HG03045 (cell line): ENCODE data around the gene PAGR1.

Experiments
- ATAC-seq: cut with Tn5 transposase; IDR thresholded peaks from one replicate; pipeline ENCODE4 v1.9.1; 2021; ENCODE audit warnings: mild to moderate bottlenecking, moderate library complexity; ENCODE audit not compliant: unreplicated experiment

Gene PAGR1

DNA sequence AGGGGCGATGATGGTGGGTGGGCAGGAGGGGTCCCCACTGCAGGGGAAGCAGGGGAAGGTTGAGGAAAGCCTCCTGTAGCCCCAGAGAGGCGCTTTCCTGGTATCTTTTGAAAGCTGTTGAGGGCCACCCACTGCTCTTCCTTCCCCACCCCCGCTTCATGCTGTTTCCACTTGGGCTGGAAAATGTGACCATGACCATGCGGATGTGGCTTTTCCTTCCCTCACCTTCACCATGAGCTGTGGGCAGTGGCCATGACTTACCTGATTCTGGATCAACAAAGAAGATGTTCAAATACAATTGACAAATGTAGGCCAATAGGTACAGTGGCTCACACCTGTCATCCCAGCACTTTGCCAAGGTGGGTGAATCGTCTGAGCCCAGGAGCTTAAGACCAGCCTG is 18.1 kb downstream of the PAGR1 start:
- no peak for ATAC-seq

DNA sequence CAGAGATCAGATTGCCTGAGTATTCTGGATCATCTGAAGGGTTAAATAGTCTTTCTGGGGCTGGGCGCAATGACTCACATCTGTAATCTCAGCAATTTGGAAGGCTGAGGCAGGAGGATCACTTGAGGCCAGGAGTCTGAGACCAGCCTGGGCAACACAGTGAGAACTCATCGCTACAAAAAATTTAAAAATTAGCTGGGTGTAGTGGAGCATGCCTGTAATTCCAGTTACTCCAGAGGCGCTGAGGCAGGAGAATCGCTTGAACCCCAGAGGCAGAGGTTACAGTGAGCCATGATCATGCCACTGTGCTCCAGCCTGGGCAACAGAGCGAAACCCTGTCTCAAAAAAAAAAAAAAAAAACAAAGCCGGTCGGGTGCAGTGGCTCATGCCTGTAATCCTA is 20.0 kb downstream of the PAGR1 start:
- no peak for ATAC-seq

DNA sequence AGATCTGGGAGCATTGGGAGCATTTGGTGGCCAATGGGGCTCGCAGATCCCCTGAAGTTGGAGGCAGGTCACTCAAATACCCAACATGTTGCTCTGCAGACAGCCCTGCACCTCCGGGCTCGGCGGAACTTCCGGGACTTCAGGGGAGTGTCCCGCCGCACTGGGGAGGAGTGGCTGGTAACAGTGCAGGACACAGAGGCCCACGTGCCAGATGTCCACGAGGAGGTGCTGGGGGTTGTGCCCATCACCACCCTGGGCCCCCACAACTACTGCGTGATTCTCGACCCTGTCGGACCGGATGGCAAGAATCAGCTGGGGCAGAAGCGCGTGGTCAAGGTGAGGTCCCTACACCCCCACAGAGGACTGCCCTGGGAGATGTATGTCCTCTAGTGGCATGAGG is 20.7 kb downstream of the PAGR1 start:
- no peak for ATAC-seq

DNA sequence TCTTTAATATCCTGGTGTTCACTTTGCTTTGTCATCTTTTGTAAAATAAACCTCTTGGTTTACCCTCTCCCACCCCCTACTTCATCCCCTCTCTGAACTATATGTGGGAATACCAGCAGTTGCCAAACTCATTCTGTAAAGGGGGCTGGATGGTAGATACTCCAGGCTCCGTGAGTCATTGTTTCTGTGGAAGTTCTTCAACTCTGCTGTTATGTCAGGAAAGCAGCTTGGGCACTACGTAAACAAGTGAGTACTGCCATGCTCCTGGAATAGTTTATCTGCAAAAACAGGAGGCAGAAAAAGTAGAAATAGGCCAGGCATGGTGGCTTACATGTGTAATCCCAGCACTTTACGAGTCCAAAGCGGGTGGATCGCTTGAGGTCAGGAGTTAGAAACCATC is 21.9 kb downstream of the PAGR1 start:
- no peak for ATAC-seq

DNA sequence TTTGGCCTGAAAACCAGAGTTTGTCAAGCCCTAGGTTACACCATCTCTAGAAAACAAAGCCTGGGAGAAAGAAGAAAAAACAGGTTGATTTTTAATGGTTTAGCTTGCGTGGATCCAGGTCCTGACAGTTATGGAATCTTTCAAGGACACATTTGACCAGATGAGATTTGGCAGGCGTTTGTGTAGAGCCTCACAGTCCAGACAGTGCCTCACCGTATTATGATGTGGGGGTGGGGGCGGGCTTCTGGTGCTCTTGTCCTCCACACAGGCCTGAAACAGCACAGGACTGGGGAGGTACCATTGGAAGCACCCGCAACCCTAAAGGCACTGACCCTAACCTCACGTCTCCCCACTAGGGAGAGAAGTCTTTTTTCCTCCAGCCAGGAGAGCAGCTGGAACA is 23.9 kb downstream of the PAGR1 start:
- ATAC-seq, result no peak

DNA sequence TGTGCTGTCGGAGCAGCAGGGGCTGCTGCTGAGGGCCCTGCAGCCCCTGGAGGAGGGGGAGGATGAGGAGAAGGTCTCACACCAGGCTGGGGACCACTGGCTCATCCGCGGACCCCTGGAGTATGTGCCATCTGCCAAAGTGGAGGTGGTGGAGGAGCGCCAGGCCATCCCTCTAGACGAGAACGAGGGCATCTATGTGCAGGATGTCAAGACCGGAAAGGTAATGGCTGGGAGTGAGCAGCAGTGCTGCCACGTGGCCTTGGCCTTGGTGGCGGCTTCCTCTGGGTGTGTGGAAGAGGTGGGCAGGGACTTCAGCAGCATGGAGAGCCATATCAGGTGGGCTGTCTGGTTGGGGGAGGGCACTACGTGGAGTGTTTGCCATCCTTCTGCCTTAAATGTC is 24.3 kb downstream of the PAGR1 start:
- no peak for ATAC-seq

DNA sequence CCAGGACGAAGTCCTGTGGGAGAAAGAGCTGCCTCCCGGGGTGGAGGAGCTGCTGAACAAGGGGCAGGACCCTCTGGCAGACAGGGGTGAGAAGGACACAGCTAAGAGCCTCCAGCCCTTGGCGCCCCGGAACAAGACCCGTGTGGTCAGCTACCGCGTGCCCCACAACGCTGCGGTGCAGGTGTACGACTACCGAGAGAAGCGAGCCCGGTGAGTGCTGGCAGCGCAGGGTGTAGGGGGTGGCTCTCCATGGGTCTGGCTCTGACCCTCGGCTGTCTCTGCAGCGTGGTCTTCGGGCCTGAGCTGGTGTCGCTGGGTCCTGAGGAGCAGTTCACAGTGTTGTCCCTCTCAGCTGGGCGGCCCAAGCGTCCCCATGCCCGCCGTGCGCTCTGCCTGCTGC is 25.7 kb downstream of the PAGR1 start:
- ATAC-seq, result no peak

DNA sequence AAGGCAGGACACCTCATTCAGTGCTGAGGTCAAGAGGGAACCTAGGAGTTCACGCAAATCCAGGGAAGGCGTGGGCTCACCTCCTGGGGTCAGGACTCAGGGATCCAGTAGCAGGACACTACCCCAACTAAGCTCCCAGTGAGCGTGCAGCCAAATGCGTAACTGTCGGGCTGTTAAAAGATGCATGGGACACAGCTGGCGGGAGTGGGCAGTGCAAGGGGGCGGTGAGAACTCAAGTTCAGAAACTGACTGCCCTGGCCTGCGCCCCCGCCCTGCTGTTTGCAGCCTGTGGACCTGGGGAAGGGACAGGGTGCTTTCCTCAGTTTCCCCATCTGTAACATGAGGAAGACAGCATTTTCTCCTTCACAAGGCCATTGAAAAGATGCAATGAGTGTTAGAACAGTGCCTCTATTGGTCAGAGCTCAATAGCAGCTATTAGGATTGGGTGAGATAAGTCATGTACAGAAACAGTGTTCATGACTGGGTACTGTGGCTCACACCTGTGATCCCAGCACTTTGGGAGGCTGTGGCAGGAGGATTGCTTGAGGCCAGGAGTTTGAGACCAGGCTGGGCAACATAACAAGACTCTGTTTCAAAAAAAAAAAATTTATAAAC is 26.9 kb downstream of the PAGR1 start:
- ATAC-seq, result no peak

DNA sequence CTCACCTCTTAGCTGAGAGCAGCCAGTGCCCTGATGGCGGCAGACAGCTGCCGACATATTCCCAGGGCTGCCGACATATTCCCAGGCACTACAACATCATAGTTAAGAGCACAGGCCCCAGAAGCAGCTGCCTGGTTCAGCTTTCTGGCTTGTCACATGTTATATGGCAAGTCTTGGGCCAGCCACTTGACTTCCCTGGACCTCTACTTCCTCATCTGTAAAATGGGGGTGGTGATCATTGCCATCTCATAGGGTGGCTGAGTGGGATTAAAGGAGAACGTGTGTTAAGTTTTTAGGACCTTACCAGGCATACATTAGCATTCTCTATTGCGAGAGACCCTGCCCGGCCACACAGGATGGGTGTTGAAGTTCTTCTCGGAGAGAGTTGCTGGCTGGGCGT is 28.0 kb downstream of the PAGR1 start:
- ATAC-seq, result no peak

DNA sequence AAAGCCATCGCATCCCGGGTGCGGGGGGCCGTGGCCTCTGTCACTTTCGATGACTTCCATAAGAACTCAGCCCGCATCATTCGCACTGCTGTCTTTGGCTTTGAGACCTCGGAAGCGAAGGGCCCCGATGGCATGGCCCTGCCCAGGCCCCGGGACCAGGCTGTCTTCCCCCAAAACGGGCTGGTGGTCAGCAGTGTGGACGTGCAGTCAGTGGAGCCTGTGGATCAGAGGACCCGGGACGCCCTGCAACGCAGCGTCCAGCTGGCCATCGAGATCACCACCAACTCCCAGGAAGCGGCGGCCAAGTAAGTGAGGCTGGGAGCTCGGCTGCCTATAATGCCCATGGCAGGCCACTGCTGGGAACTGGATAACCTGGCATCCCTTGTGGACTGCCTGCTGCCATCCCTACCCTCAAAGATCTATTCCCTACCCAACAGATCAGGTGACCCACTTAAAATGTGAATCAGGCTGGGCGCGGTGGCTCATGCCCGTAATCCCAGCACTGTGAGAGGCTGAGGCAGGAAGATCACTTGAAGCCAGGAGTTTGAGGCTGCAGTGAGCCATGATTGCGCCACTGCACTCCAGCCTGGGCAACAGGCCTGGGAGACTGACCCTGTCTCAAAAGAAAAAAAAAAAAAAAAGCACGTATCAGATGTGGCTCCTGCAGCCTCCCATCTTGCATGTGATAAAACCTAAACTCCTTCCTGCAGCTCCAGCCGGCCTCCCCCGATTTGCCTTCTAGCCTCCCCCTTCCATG is 28.8 kb downstream of the PAGR1 start:
- ATAC-seq, result no peak

DNA sequence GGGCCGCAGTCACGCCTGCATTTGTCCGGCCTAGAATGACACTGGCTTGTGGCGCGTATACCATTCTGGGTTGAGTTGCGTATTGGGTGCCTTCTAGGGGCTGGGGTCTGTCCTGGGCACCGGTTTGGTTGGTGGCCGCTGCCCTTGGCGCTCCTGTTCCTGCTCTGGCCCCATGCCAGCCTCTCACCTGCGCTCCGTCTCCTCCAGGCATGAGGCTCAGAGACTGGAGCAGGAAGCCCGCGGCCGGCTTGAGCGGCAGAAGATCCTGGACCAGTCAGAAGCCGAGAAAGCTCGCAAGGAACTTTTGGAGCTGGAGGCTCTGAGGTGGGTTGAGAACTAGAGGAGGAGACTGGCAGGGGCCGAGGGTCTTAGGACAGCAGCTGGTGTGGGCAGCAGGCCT is 29.7 kb downstream of the PAGR1 start:
- ATAC-seq, result no peak

DNA sequence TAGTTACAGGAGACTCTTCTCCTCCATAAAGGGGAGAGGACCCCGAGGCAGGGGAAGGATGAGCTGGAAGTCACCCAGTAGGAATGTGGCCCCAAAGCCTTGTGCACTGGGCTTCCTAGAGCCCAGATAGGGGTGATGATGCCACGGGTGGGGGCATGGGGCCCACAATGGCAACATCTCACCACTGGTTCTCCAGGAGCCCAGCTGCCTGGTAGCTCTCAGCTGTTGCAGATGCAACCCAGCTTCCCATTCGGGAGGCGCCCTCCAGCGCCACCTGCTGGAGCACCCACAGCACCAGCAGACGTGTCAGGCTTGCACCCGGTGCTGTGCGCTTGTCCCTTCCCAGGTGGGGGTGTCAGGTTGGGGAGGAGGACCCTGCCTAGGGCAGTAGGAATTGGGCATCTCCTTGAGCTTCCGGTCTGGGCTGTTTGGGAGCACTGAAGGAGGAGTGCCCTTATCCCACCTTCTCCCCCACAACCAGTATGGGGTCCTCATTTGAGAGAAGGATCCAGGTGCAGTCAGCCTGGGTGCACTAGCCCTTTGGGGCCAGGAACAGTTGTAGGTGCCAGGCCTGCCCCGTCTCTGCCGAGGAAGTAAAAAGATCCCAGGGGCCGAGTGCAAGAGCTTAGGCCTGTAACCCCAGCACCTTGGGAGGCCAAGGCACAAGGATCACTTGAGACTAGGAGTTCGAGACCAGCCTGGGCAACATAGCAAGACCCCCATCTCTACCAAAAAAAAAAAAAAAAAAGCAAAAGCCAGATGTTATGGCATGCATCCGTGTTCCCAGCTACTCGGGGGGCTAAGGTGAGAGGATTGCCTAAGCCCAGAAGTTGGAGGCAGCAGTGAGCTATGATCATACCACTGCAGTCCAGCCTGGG is 32.7 kb downstream of the PAGR1 start:
- ATAC-seq, result no peak

DNA sequence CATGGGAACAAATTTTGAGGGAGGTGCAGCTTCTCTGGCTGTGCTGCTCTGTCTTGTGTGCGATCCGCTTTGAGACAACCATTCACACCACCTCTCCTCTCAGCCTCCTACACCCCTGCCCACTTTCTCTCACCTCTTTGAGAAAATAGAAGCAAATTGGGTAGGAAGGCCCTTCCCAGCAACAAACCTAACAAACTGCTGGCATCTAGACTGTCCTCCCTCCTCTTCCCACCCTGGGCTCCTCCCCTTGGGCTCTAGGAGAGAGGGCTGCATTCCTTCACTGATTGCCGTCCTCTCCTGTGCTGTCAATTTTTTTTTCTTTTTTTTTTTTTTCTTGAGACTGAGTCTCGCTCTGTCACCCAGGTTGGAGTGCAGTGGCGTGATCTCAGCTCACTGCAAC is 33.6 kb downstream of the PAGR1 start:
- ATAC-seq, result no peak

DNA sequence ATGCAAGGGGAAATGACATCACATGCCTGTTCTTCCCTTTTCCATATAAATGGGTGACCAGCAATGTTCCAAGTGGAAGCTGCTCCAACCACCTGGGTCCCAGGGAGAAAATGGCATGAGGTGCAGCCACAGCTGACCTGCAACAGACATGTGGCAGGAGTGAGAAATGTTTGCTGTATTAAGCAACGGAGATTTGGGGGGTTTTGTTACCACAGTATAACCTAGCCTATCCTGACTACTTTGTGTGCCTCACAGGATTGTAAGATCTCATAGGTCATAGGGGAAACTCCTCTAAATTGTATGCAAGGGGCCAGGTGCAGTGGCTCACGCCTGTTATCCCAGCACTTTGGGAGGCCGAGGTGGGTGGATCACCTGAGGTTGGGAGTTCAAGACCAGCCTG is 35.0 kb downstream of the PAGR1 start:
- no peak for ATAC-seq

DNA sequence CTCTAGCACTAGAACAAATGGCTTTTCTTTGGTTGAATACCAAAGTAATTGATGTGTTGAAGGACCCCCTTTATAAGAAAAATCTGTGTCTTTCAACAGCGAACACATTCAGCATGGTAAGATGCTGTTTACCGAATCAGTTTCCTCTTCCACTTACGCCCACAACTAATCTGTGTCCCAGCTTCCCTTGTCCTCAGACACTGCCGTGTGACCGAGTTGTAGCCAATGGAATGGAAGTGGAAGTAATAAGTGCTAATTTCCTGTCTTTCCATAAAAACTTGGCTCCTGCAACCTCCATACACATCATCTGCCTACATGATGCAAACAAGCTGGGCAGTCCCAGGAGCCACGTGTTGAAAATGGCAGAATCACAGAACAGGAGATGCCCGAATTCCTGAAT is 36.7 kb downstream of the PAGR1 start:
- ATAC-seq, result no peak

DNA sequence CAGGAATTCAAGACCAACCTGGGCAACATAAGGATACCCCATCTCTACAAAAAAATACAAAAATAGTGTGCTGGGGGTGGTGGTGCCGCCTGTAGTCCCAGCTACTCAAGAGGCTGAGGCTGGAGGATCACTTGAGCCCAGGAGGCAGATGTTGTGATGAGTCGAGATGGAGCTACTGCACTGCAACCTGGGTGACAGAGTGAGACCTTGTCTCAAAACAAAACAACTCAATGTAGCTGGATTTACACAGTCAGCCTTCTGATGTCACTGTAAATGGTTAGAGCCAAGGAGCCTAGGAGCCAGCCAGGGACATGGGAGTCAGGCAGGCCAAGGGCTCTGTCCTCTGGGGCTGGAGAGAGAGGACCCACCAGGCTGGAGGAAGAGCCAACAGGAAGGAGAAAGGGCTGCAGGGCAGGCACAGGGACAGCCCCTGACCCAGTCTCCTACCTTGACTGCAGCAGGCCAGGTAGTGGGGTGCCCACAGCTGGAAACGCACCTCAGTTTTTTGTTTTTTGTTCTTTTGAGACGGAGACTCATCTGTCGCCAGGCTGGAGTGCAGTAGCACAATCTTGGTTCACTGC is 38.7 kb downstream of the PAGR1 start:
- ATAC-seq, result no peak

DNA sequence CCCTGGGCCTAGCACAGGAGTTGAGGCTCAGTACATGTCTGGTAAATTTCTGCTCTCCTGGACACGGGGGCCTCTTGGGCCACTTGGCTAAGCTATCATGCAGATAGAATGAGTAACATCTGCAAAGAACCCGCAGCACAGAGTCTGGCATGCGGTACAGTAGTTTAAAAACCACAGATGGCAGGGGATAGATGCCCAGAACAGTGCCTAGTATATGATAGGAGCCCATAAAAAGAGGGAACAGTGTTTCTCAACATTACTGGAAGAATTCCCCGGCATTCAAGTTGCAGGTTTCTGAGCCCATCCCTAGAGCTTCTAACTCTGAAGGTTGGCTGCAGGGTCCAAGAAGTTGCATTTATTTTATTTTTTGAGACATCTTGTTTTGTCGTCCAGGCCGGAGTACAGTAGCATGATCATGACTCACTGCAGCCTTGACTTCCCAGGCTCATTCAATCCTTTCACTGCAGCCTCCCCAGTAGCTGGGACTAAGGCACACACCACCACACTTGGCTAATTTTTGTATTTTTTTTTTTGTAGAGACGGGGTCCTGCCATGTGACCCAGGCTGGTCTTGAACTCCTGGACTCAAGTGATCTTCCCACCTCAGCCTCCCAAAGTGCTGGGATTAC is 41.3 kb downstream of the PAGR1 start:
- no peak for ATAC-seq

DNA sequence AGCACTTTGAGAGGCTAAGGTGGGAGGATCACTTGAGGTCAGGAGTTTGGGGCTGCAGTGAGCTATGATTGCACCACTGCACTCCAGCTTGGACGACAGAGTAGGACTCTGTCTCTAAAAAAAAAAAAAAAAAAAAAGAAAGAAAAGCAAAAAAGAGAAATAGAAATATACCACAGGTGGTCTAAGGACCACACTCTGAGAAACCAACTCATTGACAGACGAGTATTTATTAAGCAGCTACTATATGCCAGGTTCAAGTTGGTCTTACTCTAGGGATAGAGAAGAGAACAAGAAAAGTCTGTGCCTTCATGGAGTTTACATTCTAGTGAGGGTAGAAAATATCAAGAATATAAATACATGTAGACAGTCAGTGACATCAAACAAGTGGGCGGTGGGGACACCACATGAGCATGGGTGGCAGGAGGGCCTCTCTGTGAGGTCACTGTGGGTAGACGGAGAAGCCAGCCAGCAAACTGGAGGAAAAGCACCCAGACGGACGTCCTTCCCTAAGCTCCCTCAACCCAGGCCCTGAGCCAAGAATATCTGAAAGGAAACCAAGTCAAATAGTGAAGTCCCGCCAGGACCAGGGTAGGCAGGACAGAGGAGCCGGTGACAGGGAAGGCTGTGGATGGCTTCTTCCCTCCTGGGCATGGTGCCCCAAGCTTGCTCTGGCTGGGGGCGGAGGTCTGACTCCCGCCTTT is 42.3 kb downstream of the PAGR1 start:
- ATAC-seq, result no peak

DNA sequence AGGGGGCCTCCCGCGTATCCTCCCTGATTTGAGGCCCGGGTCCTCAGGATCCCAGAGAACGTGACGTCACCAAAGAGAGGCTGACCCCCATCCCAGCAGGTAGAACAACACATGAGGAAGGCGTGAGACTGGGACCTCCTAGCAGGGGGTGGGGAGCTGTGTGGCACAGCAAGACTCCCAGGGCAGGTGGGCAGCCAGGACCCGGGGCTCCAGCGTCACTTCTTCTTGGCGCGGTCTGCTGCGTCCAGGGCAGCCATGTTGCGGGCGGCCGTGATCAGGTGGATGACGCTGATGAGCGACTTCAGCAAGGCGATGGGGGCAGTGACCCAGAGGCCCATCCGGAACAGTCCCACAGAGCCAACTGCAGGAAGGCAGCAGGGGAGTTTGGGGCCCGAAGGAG is 43.0 kb downstream of the PAGR1 start:
- ATAC-seq, result no peak

DNA sequence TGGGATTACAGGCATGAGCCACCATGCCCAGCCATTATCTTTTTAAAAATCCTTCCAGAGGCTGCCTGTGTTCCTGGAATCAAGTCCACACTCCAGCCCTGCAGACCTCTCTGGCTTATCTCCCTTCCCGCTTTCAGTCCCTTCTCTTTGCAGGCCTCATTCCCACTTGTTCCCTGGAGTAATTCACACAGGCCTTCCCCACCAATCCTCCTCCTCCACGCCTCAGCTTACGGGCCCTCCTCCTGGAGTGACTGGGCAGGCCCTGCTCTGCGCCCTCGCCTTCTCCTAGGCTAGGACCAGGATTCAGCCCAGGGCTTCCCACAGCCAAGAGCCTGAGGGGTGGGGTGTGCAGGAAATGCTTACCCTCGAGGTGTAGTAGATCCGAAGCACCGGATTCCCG is 44.3 kb downstream of the PAGR1 start:
- no peak for ATAC-seq
